ENCODE data around the gene NFIA.

The NFIA gene

GRCh38 chr1:61370913-61371279 is 288.5 kb downstream of the NFIA start:
- DNase-seq (ENCODE audit: low read depth) = no peak

GRCh38 chr1:61372944-61373343 is 290.6 kb downstream of the NFIA start:
- DNase-seq (ENCODE audit: low read depth) = no peak

- no peak for DNase-seq (ENCODE audit: low read depth)
These were observed 291.8 kb downstream of the NFIA start for GRCh38 chr1:61374156-61374555.

GRCh38 chr1:61375082-61375880 is 292.9 kb downstream of the NFIA start:
- no peak for DNase-seq (ENCODE audit: low read depth)

- DNase-seq (ENCODE audit: low read depth) = no peak
These were observed 293.8 kb downstream of the NFIA start for GRCh38 chr1:61376151-61376550.

GRCh38 chr1:61377242-61377958 is 295.0 kb downstream of the NFIA start:
- DNase-seq (ENCODE audit: low read depth) = no peak

- no peak for DNase-seq (ENCODE audit: low read depth)
These were observed 296.3 kb downstream of the NFIA start for GRCh38 chr1:61378494-61379180.

- no peak for DNase-seq (ENCODE audit: low read depth)
These were observed 297.3 kb downstream of the NFIA start for GRCh38 chr1:61379693-61380092.

- no peak for DNase-seq (ENCODE audit: low read depth)
These were observed 298.2 kb downstream of the NFIA start for GRCh38 chr1:61380561-61380960.

GRCh38 chr1:61386323-61386722 is 304.0 kb downstream of the NFIA start:
- DNase-seq (ENCODE audit: low read depth) = no peak

- DNase-seq (ENCODE audit: low read depth) = no peak
These were observed 304.4 kb downstream of the NFIA start for GRCh38 chr1:61386770-61387169.

- no peak for DNase-seq (ENCODE audit: low read depth)
These were observed 305.5 kb downstream of the NFIA start for GRCh38 chr1:61387829-61388228.

- peak; percentile 5 for DNase-seq (ENCODE audit: low read depth)
These were observed 306.2 kb downstream of the NFIA start for GRCh38 chr1:61388566-61388965.

GRCh38 chr1:61389194-61389925 is 307.0 kb downstream of the NFIA start:
- DNase-seq (ENCODE audit: low read depth) = no peak

GRCh38 chr1:61389926-61390845 is 307.8 kb downstream of the NFIA start:
- no peak for DNase-seq (ENCODE audit: low read depth)

- DNase-seq (ENCODE audit: low read depth) = no peak
These were observed 309.4 kb downstream of the NFIA start for GRCh38 chr1:61391730-61392129.

- DNase-seq (ENCODE audit: low read depth) = no peak
These were observed 310.3 kb downstream of the NFIA start for GRCh38 chr1:61392409-61393242.

- no peak for DNase-seq (ENCODE audit: low read depth)
These were observed 311.2 kb downstream of the NFIA start for GRCh38 chr1:61393575-61393974.

GRCh38 chr1:61395146-61395800 is 312.9 kb downstream of the NFIA start:
- DNase-seq (ENCODE audit: low read depth) = no peak

GRCh38 chr1:61397495-61397894 is 315.1 kb downstream of the NFIA start:
- DNase-seq (ENCODE audit: low read depth) = no peak
